Lung (tissue), 12 donors: ENCODE data around the gene TOM1L1. TPM values are rescaled to one million over a fixed set of nuclear protein-coding genes. Genes with fewer than 3 reads are reported as not detected.

Experiments
- ATAC-seq: fragments of 200-7000 bp; cut with Tn5 transposase; one replicate; pipeline ENCODE4 v1.9.1; 2020; ENCODE audit warnings: moderate number of reproducible peaks; ENCODE audit not compliant: insufficient read depth, low FRiP score
- DNase-seq, 3 donors: peaks; one replicate each; pipeline ENCODE4 v3.0.0-alpha.2; 2013 to 2017
- H3K27ac ChIP-seq, 2 donors: one replicate each; pipeline ENCODE4 v1.5.1; 2013; ENCODE audit warnings: mild to moderate bottlenecking in 2 of 2, moderate library complexity in 2 of 2, control low read depth in 1 of 2, inconsistent platforms in 1 of 2, low read depth in 1 of 2, low read length in 1 of 2
- H3K27me3 ChIP-seq, 3 donors: one replicate each; pipeline ENCODE4 v1.5.1; 2013; ENCODE audit warnings: low read length in 2 of 3; ENCODE audit not compliant: control insufficient read depth in 3 of 3, insufficient read depth in 3 of 3
- H3K36me3 ChIP-seq, 4 donors: one replicate each; pipeline ENCODE4 v1.5.1; 2013; ENCODE audit warnings: low read length in 4 of 4, mild to moderate bottlenecking in 1 of 4, moderate library complexity in 1 of 4; ENCODE audit not compliant: control insufficient read depth in 4 of 4, insufficient read depth in 4 of 4
- H3K4me1 ChIP-seq, 5 donors: one replicate each; pipeline ENCODE4 v1.5.1; 2013; ENCODE audit warnings: low read length in 5 of 5, mild to moderate bottlenecking in 2 of 5, moderate library complexity in 1 of 5; ENCODE audit not compliant: control insufficient read depth in 5 of 5, insufficient read depth in 5 of 5
- H3K4me3 ChIP-seq: one replicate; pipeline ENCODE4 v1.5.1; 2013; ENCODE audit warnings: mild to moderate bottlenecking, control low read depth, moderate library complexity
- H3K9ac ChIP-seq, 2 donors: one replicate each; pipeline ENCODE4 v1.5.1; 2013; ENCODE audit warnings: low read length in 2 of 2, control low read depth in 1 of 2; ENCODE audit not compliant: insufficient read depth in 1 of 2
- H3K9me3 ChIP-seq, 4 donors: one replicate each; pipeline ENCODE4 v1.5.1; 2013; ENCODE audit warnings: low read length in 3 of 4, mild to moderate bottlenecking in 1 of 4, moderate library complexity in 1 of 4; ENCODE audit not compliant: control insufficient read depth in 4 of 4, insufficient read depth in 3 of 4
- WGBS, 2 donors: extraction: QIAGEN DNeasy Blood & Tissue Kit; methylation state at CpG; one replicate each; pipeline ENCODE4 v1.1.7; 2013; 5-methylcytosine and 5-hydroxymethylcytosine counted together
- polyA plus RNA-seq, 2 donors: library from polyadenylated mRNA; stranded (reverse); fragments of 200-250 nt; gene quantifications; one replicate each; pipeline ENCODE4 v1.2.1, GENCODE V29; 2013
- total RNA-seq, 2 donors: library from RNA; depleted of rRNA in 1 of 2; stranded (reverse); fragments of >200 nt in 1 of 2; gene quantifications; one replicate each; pipeline ENCODE4 v1.2.1, GENCODE V29; 2014 to 2021
- TF ChIP-seq, protein P1 (sequence below): IDR thresholded peaks from 2 replicates; pipeline ENCODE4 v1.5.1; 2012; ENCODE audit warnings: mild to moderate bottlenecking; ENCODE audit errors: control extremely low read depth, extremely low read depth
- donor health status: control.
- donor health status: control.
- donor health status: Bipolar disorder and iron deficiency.
- donor health status: healthy.
- donor health status: DM: yes; HTN: yes; CAD: no.

TOM1L1 gene
- total and polyA plus RNA-seq, 4 donors: 12.2 to 39.1 (median 28.1) TPM

DNA sequence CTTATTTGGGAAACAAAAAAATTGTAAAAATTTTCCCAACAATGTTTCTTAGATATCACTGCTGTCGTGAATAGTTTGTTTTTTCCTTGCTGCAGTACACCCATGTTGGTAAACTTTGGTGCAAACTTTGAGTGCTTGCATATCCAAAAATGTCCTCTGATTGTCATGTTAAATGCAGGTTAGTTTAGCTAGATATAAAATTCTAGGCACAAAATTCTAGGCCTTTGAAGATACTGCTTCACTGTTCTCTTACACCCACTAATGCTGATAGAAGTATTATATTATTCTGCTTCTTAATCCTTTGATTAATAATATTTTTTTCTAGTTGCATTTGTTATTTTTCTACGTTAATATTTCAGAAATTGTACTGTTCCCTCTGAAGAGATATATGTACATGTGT is 16.1 kb downstream of the TOM1L1 start:
- 85 to 87% methylated on average over 2 of the region's 2 CpGs for WGBS, 2 donors

DNA sequence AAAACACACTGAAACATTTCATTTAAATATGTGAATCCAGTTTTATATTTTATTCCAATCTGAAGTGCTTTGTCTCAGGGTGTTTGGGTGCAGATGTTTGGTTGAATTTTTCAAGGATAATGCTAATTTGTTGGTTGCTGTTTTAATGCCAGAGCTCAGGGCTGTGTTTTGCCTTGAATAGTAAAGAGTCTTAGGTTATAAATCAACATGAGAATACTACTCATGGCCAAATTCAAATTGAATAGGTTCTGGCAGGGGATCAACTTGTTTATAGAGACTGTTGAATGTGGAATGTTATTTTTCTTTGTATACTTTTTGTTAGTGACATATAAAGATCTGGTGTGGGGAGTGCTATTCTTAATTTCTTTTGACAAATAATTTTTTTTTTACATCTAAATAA is 18.8 kb downstream of the TOM1L1 start:
- no peaks in the 10 kb centered on the region for H3K4me1 ChIP-seq
- DNase-seq (no peak), ATAC-seq (no peak)
- H3K36me3 ChIP-seq: peaks cover 0 to 8% (median 4%) of the 10 kb centered on the region in 4 donors
- no peak overlapping the region for H3K27ac ChIP-seq
- no peak overlapping the region for H3K9ac ChIP-seq
- TF ChIP-seq, protein P1, sequence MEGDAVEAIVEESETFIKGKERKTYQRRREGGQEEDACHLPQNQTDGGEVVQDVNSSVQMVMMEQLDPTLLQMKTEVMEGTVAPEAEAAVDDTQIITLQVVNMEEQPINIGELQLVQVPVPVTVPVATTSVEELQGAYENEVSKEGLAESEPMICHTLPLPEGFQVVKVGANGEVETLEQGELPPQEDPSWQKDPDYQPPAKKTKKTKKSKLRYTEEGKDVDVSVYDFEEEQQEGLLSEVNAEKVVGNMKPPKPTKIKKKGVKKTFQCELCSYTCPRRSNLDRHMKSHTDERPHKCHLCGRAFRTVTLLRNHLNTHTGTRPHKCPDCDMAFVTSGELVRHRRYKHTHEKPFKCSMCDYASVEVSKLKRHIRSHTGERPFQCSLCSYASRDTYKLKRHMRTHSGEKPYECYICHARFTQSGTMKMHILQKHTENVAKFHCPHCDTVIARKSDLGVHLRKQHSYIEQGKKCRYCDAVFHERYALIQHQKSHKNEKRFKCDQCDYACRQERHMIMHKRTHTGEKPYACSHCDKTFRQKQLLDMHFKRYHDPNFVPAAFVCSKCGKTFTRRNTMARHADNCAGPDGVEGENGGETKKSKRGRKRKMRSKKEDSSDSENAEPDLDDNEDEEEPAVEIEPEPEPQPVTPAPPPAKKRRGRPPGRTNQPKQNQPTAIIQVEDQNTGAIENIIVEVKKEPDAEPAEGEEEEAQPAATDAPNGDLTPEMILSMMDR: no peak
- peaks cover 0 to 6% (median under 1%) of the 10 kb centered on the region in 4 donors for H3K9me3 ChIP-seq
- H3K27me3 ChIP-seq: no peaks in the 10 kb centered on the region
- H3K4me3 ChIP-seq: no peak overlapping the region

More for the DNA sequence above, 16.1 kb downstream of the TOM1L1 start:
- Histone ChIP-seq H3K27me3 (no peaks in the 10 kb centered on the region), H3K36me3 (peaks cover 0 to 8% (median 5%) of the 10 kb centered on the region in 4 donors), H3K9me3 (peaks cover 0 to 6% (median under 1%) of the 10 kb centered on the region in 4 donors), H3K4me3 (no peak overlapping the region), H3K9ac (no peak overlapping the region), H3K27ac (no peak overlapping the region), H3K4me1 (no peaks in the 10 kb centered on the region)
- TF ChIP-seq, protein P1: no peak
- DNase-seq: no peak
- ATAC-seq: no peak

DNA sequence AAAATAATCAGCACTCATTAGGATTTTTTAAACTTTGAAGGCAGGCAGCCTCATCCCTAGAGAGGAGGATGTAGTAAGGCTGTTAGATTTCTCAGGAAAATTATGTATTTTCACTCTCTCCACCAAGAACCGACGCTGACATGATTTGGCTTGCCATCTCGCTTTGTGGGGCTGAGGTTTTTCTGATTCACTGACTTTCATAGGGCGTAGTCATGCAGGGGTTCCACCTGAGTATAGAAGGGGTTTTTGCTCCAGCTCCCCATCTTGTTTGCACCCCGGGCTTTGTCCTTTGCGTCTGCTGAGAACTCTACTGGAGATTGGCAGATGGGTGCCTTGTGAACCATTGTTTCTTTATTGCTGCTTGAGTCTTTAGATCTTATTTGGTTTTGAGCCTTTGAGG is 20.2 kb downstream of the TOM1L1 start:
- Histone ChIP-seq H3K36me3 (peaks cover 0 to 8% (median 5%) of the 10 kb centered on the region in 4 donors), H3K9ac (no peak overlapping the region), H3K27ac (no peak overlapping the region), H3K4me3 (no peak overlapping the region), H3K4me1 (no peaks in the 10 kb centered on the region), H3K9me3 (peaks cover 0 to 6% (median under 1%) of the 10 kb centered on the region in 4 donors), H3K27me3 (no peaks in the 10 kb centered on the region)
- TF ChIP-seq, protein P1: no peak
- DNase-seq: no peak
- ATAC-seq: no peak
- WGBS, 2 donors: 87 to 98% methylated on average over 6 of the region's 6 CpGs

DNA sequence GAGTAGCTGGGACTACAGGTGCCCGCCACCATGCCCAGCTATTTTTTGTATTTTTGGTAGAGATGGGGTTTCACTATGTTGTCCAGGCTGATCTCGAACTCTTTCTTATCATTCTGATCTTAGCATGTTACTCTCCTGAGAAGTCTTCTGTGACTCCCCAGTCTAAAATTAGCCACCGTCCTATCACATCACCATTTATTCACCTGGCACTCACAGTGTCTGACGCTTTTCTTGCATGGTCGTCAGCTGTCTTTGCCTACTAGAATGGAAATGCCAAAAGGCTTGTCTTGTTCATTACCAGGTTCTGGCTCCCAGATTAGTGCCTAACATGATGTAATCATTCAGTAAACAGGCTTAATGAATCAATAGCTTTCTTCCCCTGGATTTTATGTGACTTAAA is 23.8 kb downstream of the TOM1L1 start:
- DNase-seq (no peak), ATAC-seq (no peak)
- TF ChIP-seq, protein P1: no peak
- Histone ChIP-seq H3K27me3 (no peaks in the 10 kb centered on the region), H3K4me3 (no peak overlapping the region), H3K9ac (no peak overlapping the region), H3K9me3 (no peaks in the 10 kb centered on the region), H3K36me3 (peaks cover 0 to 5% (median 1%) of the 10 kb centered on the region in 4 donors), H3K4me1 (no peaks in the 10 kb centered on the region), H3K27ac (no peak overlapping the region)
- WGBS, 2 donors: 92 to 98% methylated on average over 5 of the region's 5 CpGs
